Measurements from ENCODE around the gene SMIM11. TPM values are rescaled to one million over a fixed set of nuclear protein-coding genes. Genes with fewer than 3 reads are reported as not detected.

SMIM11 gene
- total and polyA plus RNA-seq, 10 of the 15 experiments (the other 5 are each of a cell fraction or from before 2014, with no cell fraction given) = 4.8 to 43.1 (median 16.0) TPM

- intact Hi-C loops (cut with micrococcal nuclease; ENCODE audit: unreplicated experiment) = no loop called here
- Histone ChIP-seq H3K4me2 (ENCODE audit: control insufficient read depth, insufficient read depth) (no peak overlapping the region), H3K36me3 (ENCODE audit: control insufficient read depth in 2 of 2, insufficient read depth in 2 of 2, low read length in 1 of 2) (no peaks in the 10 kb centered on the region), H4K20me1 (ENCODE audit: control insufficient read depth, insufficient read depth) (no peaks in the 10 kb centered on the region), H3K27ac (ENCODE audit: control insufficient read depth, insufficient read depth) (no peak overlapping the region), H3K4me1 (ENCODE audit: control insufficient read depth, insufficient read depth, low read length) (no peaks in the 10 kb centered on the region), H3K9ac (ENCODE audit: control insufficient read depth, insufficient read depth, low read length) (no peak overlapping the region), H3K79me2 (ENCODE audit: control insufficient read depth, insufficient read depth, low read length) (no peaks in the 10 kb centered on the region), H2AFZ (ENCODE audit: control insufficient read depth, low read depth, low read length) (no peak overlapping the region), H3K27me3 (replicated peaks in 1 of 2; ENCODE audit: control insufficient read depth in 2 of 2, insufficient read depth in 2 of 2, low read length in 1 of 2) (no peaks in the 10 kb centered on the region; a peak in 1 of 4 replicates), H3K9me3 (replicated peaks; ENCODE audit: control insufficient read depth, insufficient read depth, low read length) (no peaks in the 10 kb centered on the region), H3K4me3 (no peak overlapping the region)
- RAD21 ChIA-PET (ENCODE audit: unreplicated experiment) = interaction anchor here (1.3 to 2.7 kb wide), 2 partner anchors 11 to 420 kb away, joined by 3 to 16 read pairs; no protein-coding TSS in a partner anchor
- no TSS peak for BruUV-seq (replicated peaks)
- DNase-seq (ENCODE audit: low read depth, low spot score) (no peak), ATAC-seq (no peak), FAIRE-seq (no peak)
- 58% methylated on average over 7 of the region's 7 CpGs for WGBS (ENCODE audit: insufficient coverage, insufficient replicate concordance, low lambda C conversion rate, missing lambda C conversion rate)
- SMC1A ChIA-PET (ENCODE audit: uncharacterized antibody, unreplicated experiment) = interaction anchor here (1.2 kb wide), 1 partner anchor 419 kb away, joined by 5 read pairs; no protein-coding TSS in a partner anchor
- in situ Hi-C loops (cut with MboI) = no loop called here
- POLR2A ChIA-PET = no interaction called here
- CTCF ChIA-PET = interaction anchor here (1.5 to 4.2 kb wide), 2 partner anchors 17 to 420 kb away, joined by 5 to 21 read pairs; no protein-coding TSS in a partner anchor
- no peak for TF ChIP-seq ESRRA (IDR thresholded peaks at IDR 0.05; ENCODE audit: low read length)
These were observed 32.0 kb upstream of the SMIM11 start for GRCh38 chr21:34343347-34343746.

DNA sequence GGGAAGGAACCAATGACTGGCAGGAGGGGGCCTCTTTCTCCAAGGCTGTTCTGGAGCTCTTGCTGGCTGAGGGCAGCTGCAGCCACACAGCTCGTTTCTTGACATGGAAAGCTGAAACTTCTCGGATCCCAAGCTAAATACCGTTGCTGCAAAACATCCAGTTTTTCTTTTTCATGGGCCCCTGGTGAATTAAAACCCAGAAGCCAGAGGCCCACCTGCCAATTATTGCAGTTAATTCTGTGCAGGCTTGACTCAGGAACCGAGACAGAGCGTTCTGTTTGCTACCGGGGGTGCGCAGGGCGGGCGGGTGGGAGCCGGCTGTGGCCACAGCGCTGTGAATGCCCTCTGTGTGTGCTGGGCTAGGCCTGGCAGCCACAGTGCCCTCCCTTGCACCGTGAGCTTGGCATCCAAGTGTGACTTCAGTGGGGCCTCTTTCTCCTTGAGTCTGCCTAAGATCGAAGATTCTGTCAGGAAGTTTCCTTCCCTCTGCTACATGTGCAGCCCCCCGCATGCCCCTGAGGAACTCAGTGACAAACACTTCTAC, 31.4 kb upstream of the SMIM11 start:
- Histone ChIP-seq H4K20me1 (ENCODE audit: control insufficient read depth, insufficient read depth) (no peaks in the 10 kb centered on the region), H3K4me3 (no peak overlapping the region), H3K9me3 (replicated peaks; ENCODE audit: control insufficient read depth, insufficient read depth, low read length) (no peaks in the 10 kb centered on the region), H3K4me1 (ENCODE audit: control insufficient read depth, insufficient read depth, low read length) (no peaks in the 10 kb centered on the region), H3K4me2 (ENCODE audit: control insufficient read depth, insufficient read depth) (no peak overlapping the region), H3K27ac (ENCODE audit: control insufficient read depth, insufficient read depth) (no peak overlapping the region), H3K36me3 (ENCODE audit: control insufficient read depth in 2 of 2, insufficient read depth in 2 of 2, low read length in 1 of 2) (no peaks in the 10 kb centered on the region), H2AFZ (ENCODE audit: control insufficient read depth, low read depth, low read length) (no peak overlapping the region), H3K27me3 (replicated peaks in 1 of 2; ENCODE audit: control insufficient read depth in 2 of 2, insufficient read depth in 2 of 2, low read length in 1 of 2) (no peaks in the 10 kb centered on the region; a peak in 1 of 4 replicates), H3K79me2 (ENCODE audit: control insufficient read depth, insufficient read depth, low read length) (no peaks in the 10 kb centered on the region), H3K9ac (ENCODE audit: control insufficient read depth, insufficient read depth, low read length) (no peak overlapping the region)
- no peak for DNase-seq (ENCODE audit: low read depth, low spot score)
- 55% methylated on average over 12 of the region's 14 CpGs for WGBS (ENCODE audit: insufficient coverage, insufficient replicate concordance, low lambda C conversion rate, missing lambda C conversion rate)
- POLR2A ChIA-PET = no interaction called here
- SMC1A ChIA-PET (ENCODE audit: uncharacterized antibody, unreplicated experiment) = interaction anchor here (0.6 to 1.2 kb wide), 3 partner anchors 42 to 420 kb away, joined by 3 to 5 read pairs (median 3); no protein-coding TSS in a partner anchor
- RAD21 ChIA-PET (ENCODE audit: unreplicated experiment) = interaction anchor here (1.3 to 2.7 kb wide), 2 partner anchors 10 to 421 kb away, joined by 3 to 16 read pairs; no protein-coding TSS in a partner anchor
- FAIRE-seq = no peak
- intact Hi-C loops (cut with micrococcal nuclease; ENCODE audit: unreplicated experiment) (no loop called here), in situ Hi-C loops (cut with MboI) (no loop called here)
- no peak for ATAC-seq
- CTCF ChIA-PET = interaction anchor here (1.5 to 4.2 kb wide), 2 partner anchors 17 to 420 kb away, joined by 5 to 21 read pairs; no protein-coding TSS in a partner anchor
- BruUV-seq (replicated peaks) = no TSS peak
- TF ChIP-seq YBX1 (IDR thresholded peaks at IDR 0.05) = no peak
- TF ChIP-seq, protein P1, sequence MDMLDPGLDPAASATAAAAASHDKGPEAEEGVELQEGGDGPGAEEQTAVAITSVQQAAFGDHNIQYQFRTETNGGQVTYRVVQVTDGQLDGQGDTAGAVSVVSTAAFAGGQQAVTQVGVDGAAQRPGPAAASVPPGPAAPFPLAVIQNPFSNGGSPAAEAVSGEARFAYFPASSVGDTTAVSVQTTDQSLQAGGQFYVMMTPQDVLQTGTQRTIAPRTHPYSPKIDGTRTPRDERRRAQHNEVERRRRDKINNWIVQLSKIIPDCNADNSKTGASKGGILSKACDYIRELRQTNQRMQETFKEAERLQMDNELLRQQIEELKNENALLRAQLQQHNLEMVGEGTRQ (IDR thresholded peaks at IDR 0.05; ENCODE audit: borderline replicate concordance, low read depth, low read length) = no peak
- TF ChIP-seq SMAD1 (IDR thresholded peaks at IDR 0.05; ENCODE audit: low read depth, partially characterized antibody) = no peak
- TF ChIP-seq IKZF1 (conservative IDR thresholded peaks at IDR 0.05) = no peak
- TF ChIP-seq NFIC (IDR thresholded peaks at IDR 0.05; ENCODE audit: low read depth, low read length) = no peak
- TF ChIP-seq MLLT1 (IDR thresholded peaks at IDR 0.05) = no peak
- no peak for TF ChIP-seq HDAC2 (IDR thresholded peaks at IDR 0.05)
- no peak for TF ChIP-seq SUZ12 (IDR thresholded peaks at IDR 0.05; ENCODE audit: unreplicated experiment)
- TF ChIP-seq MYC (IDR thresholded peaks at IDR 0.05; ENCODE audit: insufficient read depth, insufficient read length, insufficient replicate concordance, low read length, severe bottlenecking) = no peak
- TF ChIP-seq, protein P2, sequence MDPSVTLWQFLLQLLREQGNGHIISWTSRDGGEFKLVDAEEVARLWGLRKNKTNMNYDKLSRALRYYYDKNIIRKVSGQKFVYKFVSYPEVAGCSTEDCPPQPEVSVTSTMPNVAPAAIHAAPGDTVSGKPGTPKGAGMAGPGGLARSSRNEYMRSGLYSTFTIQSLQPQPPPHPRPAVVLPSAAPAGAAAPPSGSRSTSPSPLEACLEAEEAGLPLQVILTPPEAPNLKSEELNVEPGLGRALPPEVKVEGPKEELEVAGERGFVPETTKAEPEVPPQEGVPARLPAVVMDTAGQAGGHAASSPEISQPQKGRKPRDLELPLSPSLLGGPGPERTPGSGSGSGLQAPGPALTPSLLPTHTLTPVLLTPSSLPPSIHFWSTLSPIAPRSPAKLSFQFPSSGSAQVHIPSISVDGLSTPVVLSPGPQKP (IDR thresholded peaks at IDR 0.05; ENCODE audit: low read depth, low read length) = no peak
- no peak for TF ChIP-seq RELA (IDR thresholded peaks at IDR 0.05; ENCODE audit: borderline replicate concordance, partially characterized antibody)
- TF ChIP-seq POLR2AphosphoS5 (IDR thresholded peaks at IDR 0.05; ENCODE audit: low read length) = no peak
- no peak for TF ChIP-seq SP1 (IDR thresholded peaks at IDR 0.05; ENCODE audit: low read depth, low read length)
